Mesenchymal stem cell (in vitro differentiated cells and primary cell): Measurements from ENCODE around the gene SPTBN1.
A peak's percentile ranks its signal among the peaks of the same experiment; 100 is the strongest.

Experiments
- DNase-seq: peaks from one replicate; pipeline ENCODE4 v3.0.0-alpha.2; 2013
- H2AFZ ChIP-seq: one replicate; pipeline ENCODE4 v1.6.1; 2013; ENCODE audit warnings: low read depth, mild to moderate bottlenecking, control low read depth, inconsistent platforms, low read length, moderate library complexity
- H2AK5ac ChIP-seq: 2 replicates; pipeline ENCODE4 v1.6.1; 2013; ENCODE audit warnings: low read length, moderate library complexity, mild to moderate bottlenecking, inconsistent platforms; ENCODE audit not compliant: severe bottlenecking
- H2BK120ac ChIP-seq: one replicate; pipeline ENCODE4 v1.6.1; 2013; ENCODE audit warnings: low read depth, mild to moderate bottlenecking, inconsistent platforms, low read length, moderate library complexity
- H2BK12ac ChIP-seq, 2 experiments: one replicate each; pipeline ENCODE4 v1.6.1; 2013; ENCODE audit warnings: inconsistent platforms in 2 of 2, low read length in 2 of 2, mild to moderate bottlenecking in 2 of 2, moderate library complexity in 2 of 2, control low read depth in 1 of 2
- H2BK15ac ChIP-seq: one replicate; pipeline ENCODE4 v1.6.1; 2013; ENCODE audit warnings: mild to moderate bottlenecking, low read depth, inconsistent platforms; ENCODE audit not compliant: poor library complexity, severe bottlenecking
- H2BK5ac ChIP-seq: 2 replicates; pipeline ENCODE4 v1.6.1; 2013; ENCODE audit warnings: low read depth, mild to moderate bottlenecking, low read length, control low read depth, inconsistent platforms; ENCODE audit not compliant: poor library complexity, severe bottlenecking
- H3K14ac ChIP-seq, 2 experiments: one replicate each; pipeline ENCODE4 v1.6.1; 2013; ENCODE audit warnings: inconsistent platforms in 2 of 2, low read length in 2 of 2, control low read depth in 1 of 2, mild to moderate bottlenecking in 1 of 2, moderate library complexity in 1 of 2
- H3K18ac ChIP-seq, 2 experiments: one replicate each; pipeline ENCODE4 v1.6.1; 2013; ENCODE audit warnings: inconsistent platforms in 2 of 2, low read length in 2 of 2, control low read depth in 1 of 2, low read depth in 1 of 2, mild to moderate bottlenecking in 1 of 2
- H3K23ac ChIP-seq, 2 experiments: one replicate each; pipeline ENCODE4 v1.6.1; 2013; ENCODE audit warnings: inconsistent platforms in 2 of 2, low read length in 2 of 2, mild to moderate bottlenecking in 2 of 2, moderate library complexity in 2 of 2, control low read depth in 1 of 2
- H3K27ac ChIP-seq: 2 replicates; pipeline ENCODE4 v1.5.1; 2013; ENCODE audit warnings: mild to moderate bottlenecking, moderate library complexity, low read length, control low read depth, inconsistent platforms; ENCODE audit not compliant: poor library complexity, severe bottlenecking
- H3K27me3 ChIP-seq, 2 experiments: 2 replicates each; pipeline versions ENCODE4 v1.6.1 to v1.7.0; 2013; ENCODE audit warnings: low read length in 2 of 2, mild to moderate bottlenecking in 2 of 2, moderate library complexity in 2 of 2, control low read depth in 1 of 2, inconsistent platforms in 1 of 2; ENCODE audit not compliant: control insufficient read depth in 1 of 2, insufficient read depth in 1 of 2
- H3K36me3 ChIP-seq, 2 experiments: 2 replicates each; pipeline versions ENCODE4 v1.6.1 to v1.7.0; 2013; ENCODE audit warnings: low read length in 2 of 2, control low read depth in 1 of 2, inconsistent platforms in 1 of 2, low read depth in 1 of 2, mild to moderate bottlenecking in 1 of 2; ENCODE audit not compliant: insufficient read depth in 2 of 2, control insufficient read depth in 1 of 2
- H3K4ac ChIP-seq, 2 experiments: one replicate each; pipeline ENCODE4 v1.6.1; 2013; ENCODE audit warnings: inconsistent platforms in 2 of 2, low read length in 2 of 2, mild to moderate bottlenecking in 2 of 2, moderate library complexity in 2 of 2, control low read depth in 1 of 2, low read depth in 1 of 2
- H3K4me1 ChIP-seq: 2 replicates; pipeline ENCODE4 v1.6.1; 2013; ENCODE audit warnings: low read depth, low read length, control low read depth; ENCODE audit not compliant: control insufficient read depth, insufficient read depth
- H3K4me2 ChIP-seq: 2 replicates; pipeline ENCODE4 v1.6.1; 2013; ENCODE audit warnings: low read length, mild to moderate bottlenecking, inconsistent platforms; ENCODE audit not compliant: poor library complexity, severe bottlenecking
- H3K4me3 ChIP-seq, 2 experiments: 2 replicates each; pipeline versions ENCODE4 v1.5.1 to v1.7.0; 2013; ENCODE audit warnings: low read length in 2 of 2, mild to moderate bottlenecking in 2 of 2, control low read depth in 1 of 2, low read depth in 1 of 2; ENCODE audit not compliant: insufficient read depth in 1 of 2
- H3K79me1 ChIP-seq: replicated peaks from 2 replicates; pipeline ENCODE4 v1.6.1; 2013; ENCODE audit warnings: mild to moderate bottlenecking, control low read depth, low read length, inconsistent platforms; ENCODE audit not compliant: poor library complexity, severe bottlenecking
- H3K9ac ChIP-seq: 2 replicates; pipeline ENCODE4 v1.7.0; 2013; ENCODE audit warnings: mild to moderate bottlenecking, low read length, moderate library complexity
- H3K9me3 ChIP-seq: 2 replicates; pipeline ENCODE4 v1.7.0; 2013; ENCODE audit warnings: mild to moderate bottlenecking, low read length; ENCODE audit not compliant: control insufficient read depth
- H4K8ac ChIP-seq: one replicate; pipeline ENCODE4 v1.6.1; 2013; ENCODE audit warnings: inconsistent platforms, mild to moderate bottlenecking, low read length, moderate library complexity
- H4K91ac ChIP-seq: one replicate; pipeline ENCODE4 v1.6.1; 2013; ENCODE audit warnings: mild to moderate bottlenecking, low read length, inconsistent platforms
- WGBS: methylation state at CpG from one replicate; pipeline ENCODE4 v1.1.7; 2013; ENCODE audit warnings: mixed read lengths; 5-methylcytosine and 5-hydroxymethylcytosine counted together

The SPTBN1 gene

GRCh38 chr2:54429811-54430551 lies 26.1 kb upstream of the SPTBN1 start:
- no peak for DNase-seq
- Histone ChIP-seq H2BK12ac (peak overlapping the region in 1 of 2 experiments; percentile 7), H3K4me1 (no peaks in the 10 kb centered on the region), H4K91ac (no peak overlapping the region), H3K23ac (no peak overlapping the region), H2AFZ (peak overlapping the region; percentile 43), H3K9ac (no peak overlapping the region), H3K79me1 (no peaks in the 10 kb centered on the region), H2BK15ac (no peak overlapping the region), H3K27me3 (no peaks in the 10 kb centered on the region), H3K4me2 (no peak overlapping the region), H3K14ac (no peak overlapping the region), H3K36me3 (no peaks in the 10 kb centered on the region), H4K8ac (no peak overlapping the region), H3K27ac (no peak overlapping the region), H2AK5ac (no peak overlapping the region), H3K4ac (no peak overlapping the region), H3K4me3 (no peak overlapping the region), H3K18ac (peak overlapping the region; percentile 15 to 18), H2BK5ac (no peak overlapping the region), H2BK120ac (no peak overlapping the region), H3K9me3 (no peaks in the 10 kb centered on the region)
- 81% methylated on average over 12 of the region's 13 CpGs for WGBS

DNA sequence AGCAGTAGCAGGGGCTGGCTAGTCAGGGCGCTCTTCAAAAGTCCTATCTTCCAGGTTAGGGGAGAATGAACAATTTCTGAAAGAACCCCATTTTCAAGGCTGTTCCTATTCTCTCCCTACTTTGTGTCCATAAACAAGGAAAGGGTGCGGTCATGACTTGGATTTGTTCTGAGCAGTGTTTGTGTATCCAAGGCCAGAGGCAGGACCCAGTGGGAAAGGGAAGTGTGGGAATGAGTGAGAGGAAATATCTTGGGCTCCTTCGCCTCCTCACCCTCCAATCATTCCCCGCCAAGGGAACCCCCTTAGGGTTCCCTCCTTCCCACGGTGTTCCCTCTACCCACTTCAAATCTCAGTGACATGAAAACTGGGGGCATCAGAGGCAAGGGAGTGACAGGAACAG lies 25.5 kb upstream of the SPTBN1 start:
- H3K23ac ChIP-seq = no peak overlapping the region
- DNase-seq = no peak
- no peak overlapping the region for H3K27ac ChIP-seq
- H2AFZ ChIP-seq = no peak overlapping the region
- H2BK15ac ChIP-seq = peak overlapping the region; percentile 54
- H4K91ac ChIP-seq = no peak overlapping the region
- no peak overlapping the region for H3K14ac ChIP-seq
- no peak overlapping the region for H2BK5ac ChIP-seq
- H3K36me3 ChIP-seq = no peaks in the 10 kb centered on the region
- H3K4me2 ChIP-seq = no peak overlapping the region
- H2AK5ac ChIP-seq = no peak overlapping the region
- H3K4ac ChIP-seq = no peak overlapping the region
- H3K4me3 ChIP-seq = no peak overlapping the region
- WGBS = 100% methylated on average over 1 of the region's 5 CpGs
- H3K18ac ChIP-seq = no peak overlapping the region
- no peaks in the 10 kb centered on the region for H3K4me1 ChIP-seq
- H3K9me3 ChIP-seq = no peaks in the 10 kb centered on the region
- H3K79me1 ChIP-seq = no peaks in the 10 kb centered on the region
- no peaks in the 10 kb centered on the region for H3K27me3 ChIP-seq
- H2BK12ac ChIP-seq = peak overlapping the region in 1 of 2 experiments; percentile 42
- H4K8ac ChIP-seq = peak overlapping the region; percentile 20
- H2BK120ac ChIP-seq = no peak overlapping the region
- no peak overlapping the region for H3K9ac ChIP-seq

GRCh38 chr2:54432251-54433015 lies 23.7 kb upstream of the SPTBN1 start:
- 91% methylated on average over 4 of the region's 4 CpGs for WGBS
- Histone ChIP-seq H3K4me1 (no peaks in the 10 kb centered on the region), H3K27me3 (no peaks in the 10 kb centered on the region), H2BK12ac (no peak overlapping the region), H3K79me1 (no peaks in the 10 kb centered on the region), H3K9ac (no peak overlapping the region), H3K4me2 (no peak overlapping the region), H3K36me3 (no peaks in the 10 kb centered on the region), H3K23ac (no peak overlapping the region), H3K14ac (no peak overlapping the region), H4K91ac (no peak overlapping the region), H2AK5ac (no peak overlapping the region), H2BK120ac (no peak overlapping the region), H4K8ac (no peak overlapping the region), H2BK15ac (no peak overlapping the region), H3K9me3 (no peaks in the 10 kb centered on the region), H3K27ac (no peak overlapping the region), H3K18ac (no peak overlapping the region), H2AFZ (no peak overlapping the region), H3K4me3 (no peak overlapping the region), H2BK5ac (no peak overlapping the region), H3K4ac (no peak overlapping the region)
- no peak for DNase-seq

DNA sequence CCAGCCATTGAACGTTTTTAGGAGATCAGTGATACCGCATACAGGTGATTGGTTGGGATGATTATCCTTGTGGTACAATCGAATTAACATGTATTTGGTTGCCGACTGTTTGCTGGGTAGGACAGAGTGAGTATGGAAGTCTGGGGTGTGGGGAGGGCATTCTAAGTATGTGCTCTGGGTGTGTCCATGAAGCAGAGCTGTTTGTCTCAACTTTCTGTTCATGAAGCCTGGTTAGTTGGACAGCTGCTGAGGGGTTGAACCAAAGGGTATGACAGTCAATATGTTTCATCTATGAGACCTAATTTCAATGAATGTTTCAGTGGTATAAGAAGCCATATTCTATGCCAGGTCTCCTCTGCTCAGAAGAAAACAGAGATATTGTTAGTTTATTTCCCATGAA lies 21.9 kb upstream of the SPTBN1 start:
- no peak overlapping the region for H3K18ac ChIP-seq
- no peaks in the 10 kb centered on the region for H3K4me1 ChIP-seq
- no peak overlapping the region for H3K4ac ChIP-seq
- WGBS = 96% methylated on average over 4 of the region's 4 CpGs
- H2BK15ac ChIP-seq = no peak overlapping the region
- no peak overlapping the region for H4K91ac ChIP-seq
- no peaks in the 10 kb centered on the region for H3K9me3 ChIP-seq
- no peaks in the 10 kb centered on the region for H3K27me3 ChIP-seq
- no peaks in the 10 kb centered on the region for H3K36me3 ChIP-seq
- no peak for DNase-seq
- H3K14ac ChIP-seq = peak overlapping the region in 1 of 2 experiments; percentile 14
- H3K79me1 ChIP-seq = no peaks in the 10 kb centered on the region
- no peak overlapping the region for H2BK12ac ChIP-seq
- H2AK5ac ChIP-seq = no peak overlapping the region
- H3K4me3 ChIP-seq = no peak overlapping the region
- H4K8ac ChIP-seq = no peak overlapping the region
- no peak overlapping the region for H3K23ac ChIP-seq
- no peak overlapping the region for H3K4me2 ChIP-seq
- no peak overlapping the region for H3K27ac ChIP-seq
- H2BK5ac ChIP-seq = no peak overlapping the region
- no peak overlapping the region for H2BK120ac ChIP-seq
- no peak overlapping the region for H2AFZ ChIP-seq
- H3K9ac ChIP-seq = no peak overlapping the region
